Stimulated activated naive CD8-positive, alpha-beta T cell treated with anti-CD3 and anti-CD28 coated beads, Interleukin-15, amount 100 ng/mL, for 72 hours (primary cell): ENCODE data around the gene SMYD3.
"Not testable (repeated sequence)": the region's sequence is repeated elsewhere in the genome, so short reads cannot be mapped to it uniquely, and the experiment has no call there.

Experiments
- ATAC-seq: fragments of 150-1000 bp; cut with Tn5 transposase; 2 replicates; pipeline ENCODE4 v1.10.0; 2021; ENCODE audit warnings: mild to moderate bottlenecking, moderate library complexity
- DNase-seq, 2 donors: peaks; one replicate each; pipeline ENCODE4 v3.0.0; 2021 to 2022
- H3K27ac Mint-ChIP-seq, 2 donors: one replicate each; pipeline ENCODE4 v1.8.0; 2022; ENCODE audit warnings: mild to moderate bottlenecking in 2 of 2, mixed read lengths in 2 of 2, moderate library complexity in 2 of 2
- H3K27me3 Mint-ChIP-seq: one replicate; pipeline ENCODE4 v1.8.0; 2022; ENCODE audit warnings: mixed read lengths
- H3K4me1 Mint-ChIP-seq: one replicate; pipeline ENCODE4 v1.8.0; 2022; ENCODE audit warnings: mild to moderate bottlenecking, mixed read lengths
- H3K4me3 Mint-ChIP-seq, 2 donors: one replicate each; pipeline ENCODE4 v1.8.0; 2022; ENCODE audit warnings: mild to moderate bottlenecking in 2 of 2, mixed read lengths in 2 of 2, moderate library complexity in 1 of 2
- H3K9me3 Mint-ChIP-seq, 2 donors: one replicate each; pipeline ENCODE4 v1.8.0; 2022; ENCODE audit warnings: mixed read lengths in 2 of 2

SMYD3 gene

DNA sequence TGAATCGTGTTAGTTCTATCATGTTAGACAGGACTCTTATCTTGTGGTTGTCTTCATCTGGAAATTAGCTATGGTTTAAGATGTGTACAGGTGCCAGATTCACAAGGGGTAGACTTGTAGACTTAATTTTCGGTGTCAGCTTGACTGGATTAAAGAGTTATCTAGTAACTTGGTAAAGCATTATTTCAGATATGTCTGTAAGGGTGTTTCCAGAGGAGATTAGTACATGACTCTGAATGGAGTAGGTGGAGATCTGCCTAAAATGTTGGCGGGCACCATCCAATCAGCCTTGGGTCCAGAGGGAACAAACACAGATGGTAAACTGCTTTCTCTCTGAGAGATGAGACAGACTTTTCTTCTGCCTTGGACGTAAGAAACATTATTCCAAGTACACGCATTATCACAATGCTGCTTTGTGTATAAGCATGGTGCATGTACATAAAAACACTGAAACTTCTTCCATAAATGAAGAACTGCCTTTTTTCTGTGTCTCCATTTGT, 434.6 kb downstream of the SMYD3 start:
- Mint-ChIP-seq H3K9me3 (peaks cover 0 to 15% of the 10 kb centered on the region in 2 donors), H3K27ac (no peak overlapping the region), H3K27me3 (no peaks in the 10 kb centered on the region), H3K4me3 (no peak overlapping the region), H3K4me1 (peaks cover 11% of the 10 kb centered on the region)
- DNase-seq = no peak
- no peak for ATAC-seq

DNA sequence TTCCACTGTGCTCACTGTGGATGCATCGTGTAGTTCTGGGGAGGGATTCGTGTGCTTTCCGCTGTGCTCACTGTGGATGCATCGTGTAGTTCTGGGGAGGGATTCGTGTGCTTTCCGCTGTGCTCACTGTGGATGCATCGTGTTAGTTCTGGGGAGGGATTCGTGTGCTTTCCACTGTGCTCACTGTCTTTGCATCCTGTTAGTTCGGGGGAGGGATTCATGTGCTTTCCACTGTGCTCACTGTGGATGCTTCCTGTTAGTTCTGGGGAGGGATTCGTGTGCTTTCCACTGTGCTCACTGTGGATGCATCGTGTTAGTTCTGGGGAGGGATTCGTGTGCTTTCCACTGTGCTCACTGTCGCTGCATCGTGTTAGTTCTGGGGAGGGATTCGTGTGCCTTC, 435.1 kb downstream of the SMYD3 start:
- H3K4me1 Mint-ChIP-seq = peaks cover 13% of the 10 kb centered on the region
- not testable (repeated sequence) for ATAC-seq, DNase-seq, H3K4me3 Mint-ChIP-seq, H3K27me3 Mint-ChIP-seq, H3K27ac Mint-ChIP-seq
- peaks cover 0 to 15% of the 10 kb centered on the region in 2 donors for H3K9me3 Mint-ChIP-seq

GRCh38 chr1:246071561-246071960, 435.5 kb downstream of the SMYD3 start:
- Mint-ChIP-seq H3K4me1 (peaks cover 13% of the 10 kb centered on the region), H3K9me3 (peaks cover 0 to 15% of the 10 kb centered on the region in 2 donors)
- DNase-seq, H3K4me3 Mint-ChIP-seq, H3K27ac Mint-ChIP-seq, ATAC-seq, H3K27me3 Mint-ChIP-seq: not testable (repeated sequence)

- no peak overlapping the region for H3K4me3 Mint-ChIP-seq
- H3K4me1 Mint-ChIP-seq = peaks cover 13% of the 10 kb centered on the region
- no peaks in the 10 kb centered on the region for H3K27me3 Mint-ChIP-seq
- no peaks in the 10 kb centered on the region for H3K9me3 Mint-ChIP-seq
- DNase-seq (no peak), ATAC-seq (no peak)
- H3K27ac Mint-ChIP-seq = no peak overlapping the region
These were observed 437.5 kb downstream of the SMYD3 start for GRCh38 chr1:246069581-246069980.

DNA sequence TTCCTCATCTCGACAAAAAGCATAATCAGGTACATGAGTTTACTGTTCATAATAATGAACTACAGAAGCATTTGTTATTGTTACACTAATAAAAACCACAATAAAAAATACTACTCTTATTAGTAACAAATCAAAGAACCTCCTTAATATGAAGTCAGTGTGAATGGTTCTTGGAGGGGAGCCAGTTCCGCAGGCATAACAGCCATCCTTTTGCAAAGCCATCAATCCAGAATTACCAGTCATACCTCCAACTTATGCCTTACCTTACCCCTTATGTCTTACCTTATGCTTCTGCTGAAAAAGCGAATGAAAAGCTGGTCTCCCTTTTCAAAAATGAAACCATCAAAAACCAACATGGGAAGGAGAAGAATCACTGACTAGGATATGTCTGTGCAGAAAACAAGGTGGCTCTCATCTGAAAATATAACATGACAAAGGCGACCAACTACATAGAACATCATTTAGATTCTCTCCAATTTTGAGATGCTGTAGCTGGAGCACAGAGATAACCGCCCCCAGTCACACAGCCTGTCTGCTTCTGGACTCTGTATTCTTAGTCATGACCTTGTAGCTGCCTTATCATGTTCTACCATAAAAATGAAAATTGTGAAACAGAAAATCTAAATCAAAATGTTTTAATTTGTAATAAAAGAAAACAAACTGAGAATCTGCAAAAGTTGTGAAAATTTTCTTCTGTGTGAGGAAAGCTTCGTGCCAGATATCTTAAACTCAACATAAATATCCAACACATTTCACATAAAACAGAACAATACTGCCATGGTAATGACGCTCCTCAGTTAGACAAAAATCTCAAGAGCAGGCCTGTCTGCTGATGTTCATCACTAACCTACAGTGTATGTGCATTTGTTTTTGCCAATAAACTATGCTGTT, 438.2 kb downstream of the SMYD3 start:
- H3K4me3 Mint-ChIP-seq = no peak overlapping the region
- H3K27ac Mint-ChIP-seq = no peak overlapping the region
- DNase-seq (no peak), ATAC-seq (no peak)
- H3K9me3 Mint-ChIP-seq = no peaks in the 10 kb centered on the region
- peaks cover 13% of the 10 kb centered on the region for H3K4me1 Mint-ChIP-seq
- H3K27me3 Mint-ChIP-seq = no peaks in the 10 kb centered on the region

GRCh38 chr1:246068217-246068512, 438.9 kb downstream of the SMYD3 start:
- H3K4me1 Mint-ChIP-seq = peaks cover 13% of the 10 kb centered on the region
- H3K27ac Mint-ChIP-seq = no peak overlapping the region
- no peak for DNase-seq
- H3K4me3 Mint-ChIP-seq = no peak overlapping the region
- no peak for ATAC-seq
- H3K9me3 Mint-ChIP-seq = no peaks in the 10 kb centered on the region
- H3K27me3 Mint-ChIP-seq = no peaks in the 10 kb centered on the region

- peak overlapping the region; percentile 3 to 39 for H3K4me3 Mint-ChIP-seq
- no peaks in the 10 kb centered on the region for H3K27me3 Mint-ChIP-seq
- peaks cover 13% of the 10 kb centered on the region for H3K4me1 Mint-ChIP-seq
- H3K27ac Mint-ChIP-seq = peak overlapping the region; percentile 22 to 88
- DNase-seq = peak in 1 of 2 donors; percentile 1
- peak; percentile 67 for ATAC-seq
- no peaks in the 10 kb centered on the region for H3K9me3 Mint-ChIP-seq
These were observed 439.5 kb downstream of the SMYD3 start for GRCh38 chr1:246067432-246068216.

GRCh38 chr1:246066573-246066972, 440.5 kb downstream of the SMYD3 start:
- H3K9me3 Mint-ChIP-seq = no peaks in the 10 kb centered on the region
- no peaks in the 10 kb centered on the region for H3K27me3 Mint-ChIP-seq
- H3K27ac Mint-ChIP-seq = peak overlapping the region in 1 of 2 donors; percentile 27
- ATAC-seq (no peak), DNase-seq (no peak)
- H3K4me3 Mint-ChIP-seq = no peak overlapping the region
- peaks cover 13% of the 10 kb centered on the region for H3K4me1 Mint-ChIP-seq

GRCh38 chr1:246065592-246065991, 441.5 kb downstream of the SMYD3 start:
- no peak overlapping the region for H3K4me3 Mint-ChIP-seq
- DNase-seq (no peak), ATAC-seq (no peak)
- no peaks in the 10 kb centered on the region for H3K27me3 Mint-ChIP-seq
- H3K4me1 Mint-ChIP-seq = peaks cover 13% of the 10 kb centered on the region
- H3K27ac Mint-ChIP-seq = peak overlapping the region in 1 of 2 donors; percentile 79
- H3K9me3 Mint-ChIP-seq = no peaks in the 10 kb centered on the region

DNA sequence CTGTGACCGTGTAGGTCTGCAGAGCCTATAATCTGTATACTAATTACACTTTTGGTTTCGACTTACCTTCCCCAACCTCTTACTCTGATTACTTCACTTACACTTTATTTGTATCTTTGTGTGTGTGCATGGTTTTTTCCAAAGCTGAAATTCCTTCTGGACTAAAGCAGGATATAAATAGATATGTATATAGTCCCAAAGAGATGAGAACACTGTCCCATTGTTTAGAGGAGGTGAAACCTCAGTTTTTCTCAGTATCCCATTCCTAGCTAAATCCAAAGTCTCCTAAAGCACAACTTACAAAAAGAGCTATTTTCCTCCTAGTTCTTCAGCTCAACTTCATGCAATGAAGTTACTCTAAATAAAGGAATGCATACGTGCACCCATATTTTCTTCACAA, 442.2 kb downstream of the SMYD3 start:
- no peak for ATAC-seq
- Mint-ChIP-seq H3K4me1 (peaks cover 13% of the 10 kb centered on the region), H3K9me3 (no peaks in the 10 kb centered on the region), H3K27ac (no peak overlapping the region), H3K27me3 (no peaks in the 10 kb centered on the region), H3K4me3 (no peak overlapping the region)
- no peak for DNase-seq

DNA sequence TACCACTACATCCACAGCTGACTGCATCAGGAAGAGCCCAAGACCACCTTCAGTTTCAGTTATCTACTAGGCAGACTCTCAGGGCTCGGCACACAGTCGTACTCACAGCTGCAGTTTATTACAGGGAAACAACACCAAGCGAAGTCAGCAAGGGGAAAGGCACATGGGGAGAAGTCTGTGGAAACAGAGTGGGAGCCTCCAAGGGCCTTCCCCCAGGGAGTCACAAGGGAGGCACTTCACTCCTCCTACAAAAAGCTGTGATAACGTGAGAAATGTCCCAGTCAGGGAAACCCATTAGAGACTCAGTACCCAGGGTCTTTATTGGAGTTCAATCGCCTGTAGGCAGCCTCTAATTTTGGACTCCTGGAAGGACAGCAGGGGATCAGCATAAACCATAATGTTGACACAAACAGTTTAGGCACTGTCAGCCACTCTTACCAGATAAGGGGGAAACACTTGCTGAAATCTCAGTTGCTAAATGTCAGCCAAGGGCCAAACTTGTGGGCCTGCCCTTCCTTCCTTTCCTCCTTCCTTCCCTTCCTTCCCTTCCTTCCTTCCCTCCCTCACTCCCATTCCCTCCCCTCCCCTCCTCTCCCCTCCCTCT, 444.0 kb downstream of the SMYD3 start:
- H3K27ac Mint-ChIP-seq = no peak overlapping the region
- H3K9me3 Mint-ChIP-seq = no peaks in the 10 kb centered on the region
- no peak overlapping the region for H3K4me3 Mint-ChIP-seq
- H3K4me1 Mint-ChIP-seq = peaks cover 8% of the 10 kb centered on the region
- DNase-seq (no peak), ATAC-seq (no peak)
- no peaks in the 10 kb centered on the region for H3K27me3 Mint-ChIP-seq

DNA sequence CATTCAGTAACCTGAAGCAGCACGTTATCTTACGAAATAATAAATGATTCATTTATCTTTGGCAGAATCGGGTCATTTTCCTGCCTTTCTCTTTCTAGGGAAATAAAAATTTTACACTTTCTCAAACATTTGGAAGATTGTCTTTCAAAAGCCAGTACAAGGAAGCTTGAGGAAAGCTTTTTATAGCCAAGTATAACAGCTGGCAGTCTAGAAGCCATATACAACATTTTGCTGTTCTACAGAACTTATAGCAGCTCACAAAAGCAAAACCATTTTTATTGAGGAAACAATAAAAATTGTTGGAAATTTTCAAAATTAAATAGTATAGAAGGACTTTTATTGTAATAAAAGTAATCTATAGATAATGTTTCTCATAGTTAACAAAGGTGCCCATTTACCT, 448.6 kb downstream of the SMYD3 start:
- no peak for DNase-seq
- H3K4me1 Mint-ChIP-seq = no peaks in the 10 kb centered on the region
- no peak for ATAC-seq
- no peak overlapping the region for H3K27ac Mint-ChIP-seq
- H3K27me3 Mint-ChIP-seq = no peaks in the 10 kb centered on the region
- H3K9me3 Mint-ChIP-seq = peaks cover 8 to 9% of the 10 kb centered on the region in 2 donors
- H3K4me3 Mint-ChIP-seq = no peak overlapping the region

DNA sequence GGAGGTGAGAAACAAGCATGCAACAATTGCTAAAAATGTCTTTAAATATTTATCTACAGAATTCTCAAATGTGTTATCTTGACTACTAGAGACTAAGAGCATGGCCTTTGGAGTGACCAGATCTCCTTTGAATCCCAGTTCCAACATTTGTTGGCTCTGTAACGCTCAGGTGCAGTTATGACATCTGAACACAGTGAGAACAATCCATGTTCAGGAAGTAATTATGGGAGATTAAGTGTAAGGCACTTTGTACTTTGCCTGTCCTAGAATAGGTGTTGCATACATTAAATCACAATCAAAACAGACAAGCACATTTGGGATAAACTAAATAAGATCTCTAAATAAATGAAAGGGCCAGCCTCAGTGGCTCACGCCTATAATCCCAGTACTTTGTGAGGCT, 454.5 kb downstream of the SMYD3 start:
- ATAC-seq (no peak), DNase-seq (no peak)
- no peak overlapping the region for H3K27ac Mint-ChIP-seq
- peaks cover 8 to 9% of the 10 kb centered on the region in 2 donors for H3K9me3 Mint-ChIP-seq
- no peaks in the 10 kb centered on the region for H3K4me1 Mint-ChIP-seq
- H3K4me3 Mint-ChIP-seq = no peak overlapping the region
- no peaks in the 10 kb centered on the region for H3K27me3 Mint-ChIP-seq

GRCh38 chr1:246051909-246052518, 455.1 kb downstream of the SMYD3 start:
- no peaks in the 10 kb centered on the region for H3K4me1 Mint-ChIP-seq
- no peak overlapping the region for H3K4me3 Mint-ChIP-seq
- no peak for ATAC-seq
- DNase-seq = no peak
- H3K27me3 Mint-ChIP-seq = no peaks in the 10 kb centered on the region
- peaks cover 8 to 9% of the 10 kb centered on the region in 2 donors for H3K9me3 Mint-ChIP-seq
- no peak overlapping the region for H3K27ac Mint-ChIP-seq

DNA sequence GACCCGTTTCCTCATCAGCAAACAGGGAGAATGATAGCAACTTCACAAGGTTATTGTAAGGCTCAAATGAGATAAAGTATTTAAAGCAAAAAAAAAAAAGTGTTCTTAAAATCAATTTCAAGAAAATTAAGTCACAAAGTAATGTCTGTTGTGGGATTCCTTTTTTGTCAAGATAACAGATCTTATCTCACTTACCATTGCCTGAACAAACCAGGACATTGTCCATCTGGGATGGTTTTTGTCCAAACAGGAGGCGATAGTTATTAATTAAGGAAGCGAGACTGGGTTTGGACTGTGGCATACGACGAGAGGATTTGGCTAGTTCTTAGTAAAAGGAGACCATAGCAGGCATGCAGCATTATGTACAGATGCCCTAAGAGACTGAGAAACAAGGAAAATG, 458.4 kb downstream of the SMYD3 start:
- Mint-ChIP-seq H3K4me1 (no peaks in the 10 kb centered on the region), H3K27ac (no peak overlapping the region), H3K4me3 (no peak overlapping the region), H3K9me3 (peaks cover under 1 to 1% of the 10 kb centered on the region in 2 donors), H3K27me3 (no peaks in the 10 kb centered on the region)
- DNase-seq (no peak), ATAC-seq (no peak)
